Measurements from ENCODE around the gene CDK5RAP3. TPM values are rescaled to one million over a fixed set of nuclear protein-coding genes. Genes with fewer than 3 reads are reported as not detected.

The CDK5RAP3 gene
- total and polyA plus RNA-seq, 2 experiments from 2014 or later = 92.6 to 106 TPM

GRCh38 chr17:47997586-47997985 is 26.7 kb downstream of the CDK5RAP3 start (continued):
- TF ChIP-seq ZNF462 (CRISPR knock-in tag; IDR thresholded peaks at IDR 0.05) (no peak), NANOG (IDR thresholded peaks at IDR 0.05; ENCODE audit: borderline replicate concordance) (no peak), ZNF114 (CRISPR knock-in tag; IDR thresholded peaks at IDR 0.05) (no peak), CTCF (conservative IDR thresholded peaks at IDR 0.05; ENCODE audit: low read depth in 2 of 2) (no peak), EZH2phosphoT487 (IDR thresholded peaks at IDR 0.05; ENCODE audit: unreplicated experiment) (no peak), CREB1 (CRISPR knock-in tag; IDR thresholded peaks at IDR 0.05; ENCODE audit: low read depth) (no peak), POLR2AphosphoS5 (IDR thresholded peaks at IDR 0.05; ENCODE audit: low read depth) (no peak), REST (IDR thresholded peaks at IDR 0.05; ENCODE audit: unreplicated experiment) (no peak), STAT1 (IDR thresholded peaks at IDR 0.05; ENCODE audit: unreplicated experiment) (no peak)
